Measurements from ENCODE around the gene TTC34. TPM values are rescaled to one million over a fixed set of nuclear protein-coding genes. Genes with fewer than 3 reads are reported as not detected.

TTC34 gene
- total and polyA plus RNA-seq, 2 experiments from 2014 or later: 0.08 to 0.35 TPM

- TF ChIP-seq ZNF462 (CRISPR knock-in tag; IDR thresholded peaks at IDR 0.05) (no peak), EZH2 (IDR thresholded peaks at IDR 0.05; ENCODE audit: low read depth, unreplicated experiment) (no peak)
Measured at GRCh38 chr1:2601721-2602303, 199.7 kb downstream of the TTC34 start (continued).

GRCh38 chr1:2598329-2598931 lies 203.1 kb downstream of the TTC34 start:
- no peaks in the 10 kb centered on the region for H3K27me3 ChIP-seq (ENCODE audit: insufficient read depth)
- TF ChIP-seq ZNF462 (CRISPR knock-in tag; IDR thresholded peaks at IDR 0.05) (no peak), CTCF (conservative IDR thresholded peaks at IDR 0.05; ENCODE audit: low read depth in 2 of 2) (peak in 1 of 2 experiments; percentile 61; a peak in 3 of 4 replicates)
- no peaks in the 10 kb centered on the region for H3K79me2 ChIP-seq (replicated peaks; ENCODE audit: insufficient read depth)
- no peaks in the 10 kb centered on the region for H3K36me3 Mint-ChIP-seq (ENCODE audit: low read depth)
- no peaks in the 10 kb centered on the region for H3K9me2 ChIP-seq (ENCODE audit: insufficient read depth)
- H3K27me3 Mint-ChIP-seq (ENCODE audit: insufficient read depth, low read depth, poor library complexity): peaks cover 8% of the 10 kb centered on the region
- H3K9me3 Mint-ChIP-seq: peaks cover 4% of the 10 kb centered on the region; the same call in 2 of the 3 replicates
- H3K4me3 ChIP-seq: no peak overlapping the region
- DNase-seq (ENCODE audit: low spot score): no peak
- H3K4me1 ChIP-seq (ENCODE audit: insufficient read depth): no peaks in the 10 kb centered on the region
- no peaks in the 10 kb centered on the region for H3K36me3 ChIP-seq (ENCODE audit: insufficient read depth)
- H3K4me2 ChIP-seq: no peak overlapping the region
- ATAC-seq: no peak
- H3K4me3 Mint-ChIP-seq: no peak overlapping the region
- no peaks in the 10 kb centered on the region for H4K20me1 ChIP-seq (replicated peaks; ENCODE audit: insufficient read depth)
- H3K27ac ChIP-seq (ENCODE audit: low read depth): no peak overlapping the region
- no peak overlapping the region for H2AFZ ChIP-seq
- no peaks in the 10 kb centered on the region for H3F3A ChIP-seq (replicated peaks; ENCODE audit: low read depth)
- H3K4me1 Mint-ChIP-seq: no peaks in the 10 kb centered on the region
- H3K27ac Mint-ChIP-seq: no peak overlapping the region
